Ascending aorta (tissue), 2 donors: ENCODE measurements around the gene CNST. TPM values are rescaled to one million over a fixed set of nuclear protein-coding genes. Genes with fewer than 3 reads are reported as not detected.
A peak's percentile ranks its signal among the peaks of the same experiment; 100 is the strongest.
"Not testable (repeated sequence)": the region's sequence is repeated elsewhere in the genome, so short reads cannot be mapped to it uniquely, and the experiment has no call there.

ENCODE experiments used
- DNase-seq, 2 donors: peaks; one replicate each; pipeline ENCODE4 v3.0.0-alpha.2; 2019; ENCODE audit warnings: low spot score in 2 of 2
- H3K27ac ChIP-seq, 2 donors: fragments of 200-600 bp; sonication (generic); one replicate each; pipeline ENCODE4 v1.5.1; 2016 to 2017; ENCODE audit warnings: mild to moderate bottlenecking in 1 of 2
- H3K27me3 ChIP-seq: fragments of 200-600 bp; sonication (generic); one replicate; pipeline ENCODE4 v1.5.1; 2017
- H3K36me3 ChIP-seq, 2 donors: fragments of 200-600 bp; sonication (generic); one replicate each; pipeline ENCODE4 v1.5.1; 2016
- H3K4me1 ChIP-seq, 2 donors: fragments of 200-600 bp; sonication (generic); one replicate each; pipeline ENCODE4 v1.5.1; 2016 to 2017; ENCODE audit warnings: mild to moderate bottlenecking in 1 of 2
- H3K4me3 ChIP-seq, 2 donors: fragments of 200-600 bp; sonication (generic); one replicate each; pipeline ENCODE4 v1.5.1; 2016 to 2017; ENCODE audit warnings: mild to moderate bottlenecking in 1 of 2
- H3K9me3 ChIP-seq, 2 donors: fragments of 200-600 bp; sonication (generic); one replicate each; pipeline ENCODE4 v1.5.1; 2016
- intact Hi-C: fragments of 100-400 bp; cut with DNase I; formaldehyde crosslinking; loops from one replicate; pipeline ENCODE4 v1.15.1; 2023
- total RNA-seq: library from RNA; depleted of rRNA; stranded (reverse); fragments of >200 nt; gene quantifications from one replicate; pipeline ENCODE4 v1.1.0, GENCODE V29; 2016
- TF ChIP-seq, protein P1 (sequence below), 3 experiments: fragments of 200-600 bp in 2 of 3; fragments of 450-650 bp in 1 of 3; sonication (generic) in 2 of 3; IDR thresholded peaks; one replicate each; pipeline ENCODE4 v1.5.1; 2016 to 2019; ENCODE audit warnings: antibody characterized with exemption in 3 of 3, mild to moderate bottlenecking in 1 of 3, moderate library complexity in 1 of 3

The CNST gene
- total RNA-seq, 1 donor from 2014 or later, result 125 TPM

DNA sequence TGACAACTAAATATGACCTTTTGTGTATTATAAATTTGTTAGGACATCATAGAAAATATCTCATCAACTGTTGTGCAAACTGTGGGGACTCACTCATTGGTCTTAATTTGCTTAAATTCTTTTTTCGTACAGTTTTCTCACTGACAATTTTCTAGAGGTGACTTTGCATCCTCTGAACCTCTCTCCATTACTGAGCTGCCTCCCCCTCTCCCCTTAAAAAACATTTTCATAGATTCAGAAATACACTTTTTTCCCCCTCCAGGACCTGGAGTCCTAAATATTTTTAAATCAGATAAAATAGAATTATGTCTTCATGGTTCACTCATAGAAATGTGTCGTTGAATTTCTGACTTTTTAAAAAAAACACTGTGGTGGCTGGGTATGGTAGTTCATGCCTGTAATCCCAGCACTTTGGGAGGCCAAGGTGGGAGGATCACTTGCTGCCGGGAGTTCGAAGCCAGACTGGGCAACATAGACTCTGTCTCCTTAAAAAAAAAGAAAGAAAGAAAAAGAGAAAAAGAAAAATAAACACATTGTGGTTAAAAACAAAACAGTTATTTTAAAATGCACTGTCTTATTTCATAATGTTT, 1.5 kb downstream of the CNST start:
- no peaks in the 10 kb centered on the region for H3K27me3 ChIP-seq
- H3K4me3 ChIP-seq, result peak overlapping the region; percentile 93 to 98
- peaks cover 11 to 29% of the 10 kb centered on the region in 2 donors for H3K4me1 ChIP-seq
- H3K9me3 ChIP-seq, result no peaks in the 10 kb centered on the region
- no peak for DNase-seq
- peak overlapping the region; percentile 90 to 98 for H3K27ac ChIP-seq
- intact Hi-C loops, result loop anchor here (2.0 to 5.0 kb wide), 7 partner anchors 40 to 1705 kb away; partner anchors contain the start of genes HNRNPU, SMYD3 and ZNF496
- TF ChIP-seq, protein P1, sequence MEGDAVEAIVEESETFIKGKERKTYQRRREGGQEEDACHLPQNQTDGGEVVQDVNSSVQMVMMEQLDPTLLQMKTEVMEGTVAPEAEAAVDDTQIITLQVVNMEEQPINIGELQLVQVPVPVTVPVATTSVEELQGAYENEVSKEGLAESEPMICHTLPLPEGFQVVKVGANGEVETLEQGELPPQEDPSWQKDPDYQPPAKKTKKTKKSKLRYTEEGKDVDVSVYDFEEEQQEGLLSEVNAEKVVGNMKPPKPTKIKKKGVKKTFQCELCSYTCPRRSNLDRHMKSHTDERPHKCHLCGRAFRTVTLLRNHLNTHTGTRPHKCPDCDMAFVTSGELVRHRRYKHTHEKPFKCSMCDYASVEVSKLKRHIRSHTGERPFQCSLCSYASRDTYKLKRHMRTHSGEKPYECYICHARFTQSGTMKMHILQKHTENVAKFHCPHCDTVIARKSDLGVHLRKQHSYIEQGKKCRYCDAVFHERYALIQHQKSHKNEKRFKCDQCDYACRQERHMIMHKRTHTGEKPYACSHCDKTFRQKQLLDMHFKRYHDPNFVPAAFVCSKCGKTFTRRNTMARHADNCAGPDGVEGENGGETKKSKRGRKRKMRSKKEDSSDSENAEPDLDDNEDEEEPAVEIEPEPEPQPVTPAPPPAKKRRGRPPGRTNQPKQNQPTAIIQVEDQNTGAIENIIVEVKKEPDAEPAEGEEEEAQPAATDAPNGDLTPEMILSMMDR (IDR thresholded peaks at IDR 0.05), result no peak
- H3K36me3 ChIP-seq, result no peaks in the 10 kb centered on the region

DNA sequence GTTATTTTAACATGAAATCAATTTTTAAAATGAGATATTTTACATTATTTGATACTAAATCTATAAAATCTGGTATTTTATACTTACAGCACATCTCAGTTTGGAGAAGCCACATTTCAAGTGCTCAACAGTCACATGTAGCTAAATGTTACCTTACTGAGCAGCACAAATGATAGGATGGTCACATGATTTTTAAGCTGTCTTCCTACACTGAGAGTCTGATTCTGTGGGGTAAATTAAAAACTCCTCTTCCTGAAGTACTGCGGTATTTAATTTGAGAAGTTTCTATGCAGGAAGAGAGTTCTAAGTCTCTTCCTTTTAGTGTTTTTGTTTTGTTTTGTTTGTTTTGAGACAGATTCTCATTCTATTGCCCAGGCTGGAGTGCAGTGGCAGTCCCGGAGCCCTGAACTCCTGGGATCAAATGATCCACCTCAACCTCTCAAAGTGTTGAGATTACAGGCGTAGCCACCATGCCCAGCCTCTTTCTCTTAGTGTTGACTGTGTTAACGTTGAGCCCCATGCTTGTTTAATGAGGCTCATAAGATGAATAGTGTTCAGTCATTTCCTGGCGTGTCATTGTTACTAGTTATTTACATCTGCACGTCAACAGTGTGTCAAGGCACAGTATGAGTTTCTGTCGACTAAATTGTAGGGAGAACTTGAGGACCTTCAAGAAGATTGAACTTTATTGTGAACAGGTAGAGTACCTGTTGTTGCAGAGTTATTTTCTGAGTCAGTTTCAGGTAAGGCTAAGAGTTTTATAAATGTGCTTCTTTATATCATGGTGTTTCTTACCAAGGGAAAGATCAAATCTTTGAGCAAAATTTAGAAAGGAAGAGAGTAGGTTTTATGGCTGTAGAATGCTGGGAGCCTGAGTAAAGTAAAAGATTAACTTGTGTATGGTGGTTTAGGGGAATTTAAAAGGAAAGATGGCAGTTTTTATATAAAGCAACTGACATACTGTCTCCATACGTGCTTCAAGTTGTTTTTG, 3.3 kb downstream of the CNST start:
- Histone ChIP-seq H3K4me1 (peaks cover 11 to 23% of the 10 kb centered on the region in 2 donors), H3K9me3 (no peaks in the 10 kb centered on the region), H3K36me3 (no peaks in the 10 kb centered on the region), H3K27ac (peak overlapping the region in 1 of 2 donors; percentile 17), H3K4me3 (no peak overlapping the region), H3K27me3 (no peaks in the 10 kb centered on the region)
- intact Hi-C loops, result loop anchor here (5.0 kb wide), 6 partner anchors 38 to 1707 kb away; partner anchors contain the start of genes HNRNPU, SMYD3 and ZNF496
- TF ChIP-seq, protein P1 (IDR thresholded peaks at IDR 0.05), result no peak
- no peak for DNase-seq

- H3K27me3 ChIP-seq, H3K4me3 ChIP-seq, H3K9me3 ChIP-seq, H3K36me3 ChIP-seq, intact Hi-C loops, DNase-seq: not testable (repeated sequence)
- Histone ChIP-seq H3K4me1 (peaks cover 5 to 14% of the 10 kb centered on the region in 2 donors), H3K27ac (peak overlapping the region in 1 of 2 donors; percentile 50)
These were observed 5.1 kb downstream of the CNST start for GRCh38 chr1:246571309-246571708.

GRCh38 chr1:246571953-246572352, 5.7 kb downstream of the CNST start:
- TF ChIP-seq, protein P1 (IDR thresholded peaks at IDR 0.05), result no peak
- Histone ChIP-seq H3K4me1 (peaks cover 5 to 14% of the 10 kb centered on the region in 2 donors), H3K36me3 (no peaks in the 10 kb centered on the region), H3K27me3 (no peaks in the 10 kb centered on the region), H3K27ac (no peak overlapping the region), H3K4me3 (no peak overlapping the region), H3K9me3 (no peaks in the 10 kb centered on the region)
- intact Hi-C loops, result no loop called here
- no peak for DNase-seq

DNA sequence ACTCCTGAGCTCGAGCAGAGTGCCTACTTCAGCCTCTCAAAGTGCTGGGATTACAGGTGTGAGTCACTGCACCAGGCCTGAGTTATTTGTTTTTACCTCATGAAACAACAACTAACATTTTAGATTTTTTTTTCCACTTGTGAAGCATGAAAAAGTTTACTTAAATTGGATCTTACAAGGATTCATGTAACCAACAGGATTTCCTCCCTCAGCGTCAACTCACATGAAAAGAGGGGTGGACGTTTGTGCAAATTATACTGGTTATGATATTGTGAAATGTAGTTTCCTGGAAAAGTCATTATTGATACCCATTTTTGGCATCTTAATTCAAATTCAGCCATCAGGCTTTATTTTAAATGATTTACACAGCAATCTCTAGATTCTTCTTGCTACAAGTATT, 6.5 kb downstream of the CNST start:
- no peak for DNase-seq
- no peaks in the 10 kb centered on the region for H3K9me3 ChIP-seq
- H3K27ac ChIP-seq, result peak overlapping the region in 1 of 2 donors; percentile 3
- intact Hi-C loops, result no loop called here
- H3K27me3 ChIP-seq, result no peaks in the 10 kb centered on the region
- no peak overlapping the region for H3K4me3 ChIP-seq
- H3K36me3 ChIP-seq, result no peaks in the 10 kb centered on the region
- H3K4me1 ChIP-seq, result peaks cover 5 to 11% of the 10 kb centered on the region in 2 donors
- TF ChIP-seq, protein P1 (IDR thresholded peaks at IDR 0.05), result no peak

DNA sequence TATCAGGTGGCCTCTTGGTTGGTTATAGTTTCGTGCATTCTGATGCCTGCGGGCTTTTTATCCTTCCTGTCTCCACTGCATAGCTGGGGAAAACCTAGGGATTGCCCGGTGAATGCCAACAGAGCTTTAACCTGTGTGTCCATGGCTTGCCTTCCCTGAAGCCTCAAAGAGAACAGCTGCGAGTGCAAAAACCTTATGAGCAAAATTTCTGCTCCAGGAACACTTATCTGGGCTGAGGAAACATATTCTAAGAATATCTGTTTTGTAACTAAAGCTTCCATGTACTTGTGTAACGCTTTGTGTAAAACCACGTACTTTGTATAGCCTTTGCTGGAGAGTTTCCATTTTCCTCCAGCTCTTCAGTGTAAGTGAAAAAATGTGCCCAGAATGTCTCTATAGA, 7.2 kb downstream of the CNST start:
- no peak overlapping the region for H3K27ac ChIP-seq
- H3K4me1 ChIP-seq, result peaks cover 2 to 5% of the 10 kb centered on the region in 2 donors
- DNase-seq, result no peak
- H3K9me3 ChIP-seq, result no peaks in the 10 kb centered on the region
- H3K36me3 ChIP-seq, result no peaks in the 10 kb centered on the region
- TF ChIP-seq, protein P1 (IDR thresholded peaks at IDR 0.05), result no peak
- intact Hi-C loops, result no loop called here
- no peaks in the 10 kb centered on the region for H3K27me3 ChIP-seq
- H3K4me3 ChIP-seq, result no peak overlapping the region
